Mammary epithelial cell (primary cell): ENCODE data around the gene HPN.

Source experiments
- CTCF ChIP-seq, 2 donors: IDR thresholded peaks in 1 of 2; conservative IDR thresholded peaks in 1 of 2; 2 replicates each; pipeline ENCODE4 v1.5.1; 2011 to 2012; ENCODE audit warnings: inconsistent platforms in 2 of 2, low read length in 2 of 2, mild to moderate bottlenecking in 2 of 2, control low read depth in 1 of 2, low read depth in 1 of 2; ENCODE audit not compliant: insufficient read depth in 1 of 2; ENCODE audit errors: extremely low read depth in 1 of 2
- EZH2 ChIP-seq: IDR thresholded peaks from 2 replicates; pipeline ENCODE4 v1.6.1; 2012; ENCODE audit warnings: low read length, inconsistent platforms, borderline replicate concordance

DNA sequence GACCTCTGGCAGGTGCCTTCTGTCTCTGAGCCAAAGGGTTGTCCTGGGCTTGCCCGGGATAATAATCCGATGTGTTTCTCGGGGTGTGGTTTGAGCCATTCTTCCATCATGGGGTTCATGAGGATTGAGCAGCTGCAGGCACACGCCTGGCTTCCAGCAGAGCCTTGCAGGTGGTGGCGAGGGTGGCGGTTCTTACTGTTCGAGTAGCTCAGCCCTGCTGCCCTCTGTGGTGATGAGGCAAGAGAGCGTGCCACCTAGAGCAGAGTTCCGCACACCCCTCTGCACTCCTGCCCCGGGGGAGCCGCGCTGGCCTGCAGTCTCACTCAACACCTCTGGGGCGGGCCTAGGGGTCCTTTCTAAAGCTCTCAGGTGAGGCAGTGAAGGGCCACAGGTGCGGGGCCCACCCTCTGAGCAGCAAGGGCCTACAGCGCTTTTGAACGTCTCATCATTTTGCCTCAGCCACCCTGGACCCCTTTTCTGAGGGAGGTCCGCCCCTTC, 7.5 kb upstream of the HPN start:
- TF ChIP-seq CTCF (conservative IDR thresholded peaks at IDR 0.05 in 1 of 2, IDR thresholded peaks at IDR 0.05 in 1 of 2; ENCODE audit: extremely low read depth in 1 of 2, insufficient read depth in 1 of 2, low read depth in 1 of 2, low read length in 2 of 2): no peak
- TF ChIP-seq EZH2: no peak
